ENCODE results near the gene CLPSL2.

CLPSL2 gene

DNA sequence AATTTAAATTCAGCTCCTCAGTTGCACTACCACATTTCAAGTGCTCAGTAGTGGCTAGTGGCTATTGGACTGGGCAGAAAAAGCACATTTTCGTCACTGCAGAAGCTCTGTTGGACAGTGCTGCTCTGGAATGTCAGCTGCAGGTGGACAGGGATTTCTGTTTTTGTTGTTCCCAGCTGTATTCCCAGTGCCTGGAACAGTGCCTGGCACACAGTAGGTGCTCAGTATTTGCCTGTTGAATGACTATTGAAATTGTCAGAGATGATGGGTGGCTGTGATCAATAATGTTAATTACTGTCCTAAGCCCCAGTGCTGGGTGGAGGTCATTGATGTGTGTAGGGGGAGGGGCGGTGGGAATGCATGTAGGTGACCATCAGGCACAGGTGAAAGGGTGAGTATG is 9.9 kb downstream of the CLPSL2 start:
- no peak for DNase-seq

DNA sequence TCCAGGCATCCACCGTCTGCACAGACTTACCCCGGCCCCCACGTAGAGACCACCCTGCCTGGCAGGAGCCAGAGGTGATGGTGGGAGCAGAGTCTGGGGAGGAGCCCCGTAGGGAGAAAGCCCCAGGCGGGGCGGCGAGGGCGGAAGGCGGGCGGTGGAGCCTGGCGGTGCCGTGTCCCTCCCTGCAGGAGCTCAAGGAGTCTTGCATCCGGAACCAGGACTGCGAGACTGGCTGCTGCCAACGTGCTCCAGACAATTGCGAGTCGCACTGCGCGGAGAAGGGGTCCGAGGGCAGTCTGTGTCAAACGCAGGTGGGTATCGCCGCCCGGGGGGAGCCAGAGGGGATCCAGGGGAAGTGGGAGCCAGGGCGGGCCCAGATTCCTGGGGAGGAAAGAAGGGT is 10.4 kb downstream of the CLPSL2 start:
- no peak for DNase-seq

DNA sequence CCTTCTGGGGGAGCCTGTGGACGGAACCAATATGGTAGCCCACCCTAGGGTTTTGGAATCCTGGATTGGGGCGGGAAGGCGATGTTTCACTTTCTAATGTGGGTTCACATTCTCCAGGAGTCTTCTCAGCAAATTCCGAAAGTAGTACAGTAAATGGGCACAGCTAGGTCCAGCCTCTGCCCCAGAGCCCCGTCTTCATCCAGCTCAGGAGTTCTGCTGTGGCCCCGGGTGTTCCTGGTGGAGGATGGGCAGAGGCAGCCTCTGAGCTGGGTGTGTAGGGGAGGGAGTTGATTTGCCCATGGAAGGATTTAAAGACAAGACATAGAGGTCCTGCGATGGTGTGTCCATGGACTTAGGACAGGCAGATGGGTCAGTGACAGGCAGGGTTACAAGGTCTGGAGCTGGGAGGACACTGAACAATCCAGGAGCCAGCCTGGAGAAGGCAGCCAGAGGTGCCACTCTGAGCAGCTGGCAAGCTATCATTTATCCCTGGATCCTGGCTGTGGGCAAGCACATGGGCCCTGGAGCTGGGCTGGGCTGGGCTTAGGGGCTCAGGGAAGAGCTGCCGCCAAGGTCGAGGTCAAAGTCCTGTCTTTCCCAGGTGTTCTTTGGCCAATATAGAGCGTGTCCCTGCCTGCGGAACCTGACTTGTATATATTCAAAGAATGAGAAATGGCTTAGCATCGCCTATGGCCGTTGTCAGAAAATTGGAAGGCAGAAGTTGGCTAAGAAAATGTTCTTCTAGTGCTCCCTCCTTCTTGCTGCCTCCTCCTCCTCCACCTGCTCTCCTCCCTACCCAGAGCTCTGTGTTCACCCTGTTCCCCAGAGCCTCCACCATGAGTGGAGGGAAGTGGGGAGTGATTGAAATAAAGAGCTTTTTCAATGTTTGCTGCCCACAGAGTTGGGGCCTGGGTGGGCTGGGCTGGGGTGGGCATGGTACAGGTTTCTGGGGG is 11.1 kb downstream of the CLPSL2 start:
- DNase-seq, result no peak

DNA sequence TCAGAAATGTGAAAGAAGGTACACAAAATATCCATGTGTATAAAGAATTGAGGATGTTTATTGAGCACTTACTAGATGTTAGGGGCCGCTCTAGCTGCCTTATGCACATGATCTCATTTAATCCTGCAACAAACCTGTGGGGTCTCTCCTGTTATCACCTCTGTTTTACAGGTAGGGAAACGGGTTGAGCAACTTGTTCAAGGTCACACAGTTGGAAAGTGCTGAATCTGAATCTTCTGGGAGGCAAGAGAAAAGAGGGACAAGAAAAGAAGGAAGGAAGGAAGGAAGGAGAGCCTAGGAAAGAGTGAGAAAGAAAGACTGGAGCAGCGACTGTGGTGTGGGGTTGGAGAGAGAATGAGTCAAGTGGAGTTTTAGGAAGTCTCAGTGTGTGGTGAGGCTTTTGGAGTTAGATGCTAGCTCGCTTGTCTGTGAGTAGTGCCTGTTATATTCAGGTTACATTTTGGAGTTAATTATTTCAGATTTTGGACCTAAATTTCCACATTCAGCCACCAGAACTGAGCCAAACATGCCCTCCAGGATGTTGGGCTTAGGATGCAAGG is 12.1 kb downstream of the CLPSL2 start:
- DNase-seq, result no peak

DNA sequence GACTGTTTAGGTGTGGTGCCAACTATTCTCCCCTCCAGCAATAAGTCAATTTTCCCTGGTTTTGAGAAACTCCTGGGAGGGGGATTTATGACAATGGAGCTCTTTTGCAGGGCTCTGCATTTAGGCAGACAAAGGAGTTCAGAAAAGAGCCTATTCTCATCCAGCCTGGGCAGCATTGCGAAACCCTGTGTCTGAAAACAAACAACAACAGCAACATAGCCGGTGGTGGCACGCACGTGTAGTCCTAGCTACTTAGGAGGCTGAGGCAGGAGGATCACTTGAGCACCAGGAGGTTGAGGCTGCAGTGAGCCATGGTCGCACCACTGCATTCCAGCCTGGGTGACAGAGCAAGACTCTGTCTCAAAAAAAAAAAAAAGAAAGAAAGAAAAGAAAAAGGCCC is 14.3 kb downstream of the CLPSL2 start:
- DNase-seq, result no peak

DNA sequence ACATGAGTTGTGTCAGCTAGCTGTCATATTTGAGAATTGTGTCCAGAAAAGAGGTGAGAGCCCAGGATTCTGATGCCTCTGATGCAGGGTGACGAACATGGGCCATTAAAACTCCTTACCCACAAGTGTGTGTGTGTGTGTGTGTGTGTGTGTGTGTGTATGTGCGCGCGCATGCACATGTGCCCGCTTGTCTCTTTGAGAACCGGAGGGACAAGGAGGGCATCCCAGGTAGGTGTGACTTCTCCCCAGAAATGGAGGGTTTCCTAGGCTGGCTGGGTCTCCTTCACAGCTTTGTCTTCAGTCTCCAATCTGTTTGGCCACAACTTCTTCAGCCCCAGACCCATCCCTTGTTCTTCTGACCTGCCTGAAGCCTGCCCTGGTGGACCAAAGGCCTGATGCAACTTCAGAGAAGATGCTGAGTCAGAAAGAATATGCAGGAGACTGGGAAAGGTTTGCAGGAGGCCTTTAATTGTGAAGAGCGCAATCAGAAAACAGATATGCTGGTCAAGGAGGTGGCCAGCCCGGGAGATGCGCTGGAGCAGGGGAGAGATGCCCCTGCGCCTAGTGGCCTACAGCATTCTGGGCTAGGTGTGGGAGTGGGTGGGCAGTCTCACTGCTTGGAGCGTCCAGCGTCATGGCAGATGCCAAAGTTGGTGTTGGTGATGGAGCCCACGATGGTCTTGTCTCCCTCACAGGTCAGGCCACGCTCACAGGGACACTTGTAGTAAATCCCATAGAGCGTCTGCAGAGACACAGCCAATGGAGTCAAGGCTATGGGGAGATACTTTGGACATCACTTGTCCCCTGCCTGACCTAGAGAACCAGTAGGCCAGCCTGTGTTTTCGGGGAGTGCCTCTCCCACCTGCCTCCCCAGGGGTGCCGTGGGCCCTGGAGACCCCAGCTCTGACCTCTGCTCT is 18.4 kb downstream of the CLPSL2 start:
- DNase-seq, result no peak

DNA sequence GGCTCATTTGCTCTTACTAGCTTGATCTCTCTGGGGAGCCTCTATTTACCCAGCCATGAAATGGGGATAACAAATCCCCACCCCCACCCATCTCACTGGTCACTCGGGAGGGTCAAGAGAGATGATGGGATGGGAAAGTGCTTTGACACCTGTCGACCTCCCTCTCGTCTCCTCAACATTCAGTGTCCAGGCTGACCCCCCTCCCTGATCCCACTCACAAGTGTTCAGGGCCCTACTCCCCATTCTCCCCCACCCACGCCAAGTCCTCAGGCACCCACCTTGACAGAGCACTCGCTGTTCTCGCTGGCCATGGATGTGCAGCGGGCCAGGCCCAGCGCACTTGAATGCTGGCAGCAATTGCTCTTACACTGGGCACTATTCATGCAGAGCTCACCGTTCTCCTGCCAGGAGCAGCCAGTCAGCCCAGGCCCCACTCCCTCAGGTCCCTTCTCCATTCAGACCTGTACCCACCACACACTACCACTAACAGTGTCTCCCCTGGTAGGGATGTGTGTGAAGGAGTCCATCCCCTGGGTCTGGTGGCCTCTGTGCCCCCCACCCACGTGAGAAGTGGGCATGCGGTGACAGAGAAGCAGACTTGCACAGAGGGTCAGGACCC is 19.2 kb downstream of the CLPSL2 start:
- DNase-seq, result no peak

DNA sequence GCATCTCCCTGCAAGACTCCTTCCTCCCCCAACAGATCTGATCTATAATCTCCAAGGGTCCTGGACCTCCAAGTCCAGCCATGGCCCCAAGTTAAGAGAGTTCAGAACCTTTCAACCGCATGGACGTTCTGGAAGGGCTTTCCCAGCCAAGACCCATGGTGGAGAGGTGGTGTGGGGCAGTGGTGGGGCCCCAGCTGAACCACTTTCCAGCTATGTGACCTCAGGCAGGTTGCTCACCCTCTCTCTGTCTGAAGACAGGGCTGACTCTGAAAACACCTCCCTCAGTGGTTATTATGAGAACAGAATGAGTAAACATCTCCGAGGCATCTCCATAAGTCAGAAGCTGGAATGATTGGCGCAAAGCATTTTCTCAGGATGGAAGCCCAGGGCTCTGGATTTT is 19.8 kb downstream of the CLPSL2 start:
- DNase-seq, result no peak

DNA sequence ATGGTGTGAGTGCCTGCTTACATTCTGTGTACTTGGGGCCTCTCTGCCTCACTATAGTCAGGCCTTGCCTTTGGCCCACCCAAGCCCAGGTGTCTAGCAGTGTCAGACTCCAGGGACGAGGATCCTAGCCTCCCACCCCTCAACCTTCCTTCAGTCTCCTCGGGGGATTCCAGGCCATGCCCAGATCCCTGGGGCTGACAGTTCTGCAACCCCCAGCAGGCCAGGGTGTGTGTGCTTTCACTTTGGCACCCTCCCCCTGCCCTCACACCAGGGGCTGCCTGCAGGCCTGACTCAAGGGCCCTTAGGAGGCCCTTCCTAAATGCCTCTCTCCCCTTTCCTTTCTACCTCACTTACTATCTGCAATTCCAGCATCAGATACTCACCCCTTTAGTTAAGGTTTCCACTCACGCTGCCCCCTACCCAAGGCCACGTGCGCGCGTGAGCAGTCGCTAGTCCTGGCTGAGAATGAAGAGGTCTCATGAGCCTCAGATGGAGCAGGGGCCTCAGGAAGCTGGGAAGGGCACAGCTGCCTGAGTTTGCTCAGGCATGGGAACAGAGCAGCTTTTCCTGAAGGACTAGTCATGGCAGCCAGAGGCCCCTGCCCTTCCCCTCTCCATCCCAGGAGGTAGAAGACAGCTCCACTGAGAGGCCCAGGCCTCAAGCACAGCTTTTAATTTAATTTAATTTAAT is 21.6 kb downstream of the CLPSL2 start:
- no peak for DNase-seq

DNA sequence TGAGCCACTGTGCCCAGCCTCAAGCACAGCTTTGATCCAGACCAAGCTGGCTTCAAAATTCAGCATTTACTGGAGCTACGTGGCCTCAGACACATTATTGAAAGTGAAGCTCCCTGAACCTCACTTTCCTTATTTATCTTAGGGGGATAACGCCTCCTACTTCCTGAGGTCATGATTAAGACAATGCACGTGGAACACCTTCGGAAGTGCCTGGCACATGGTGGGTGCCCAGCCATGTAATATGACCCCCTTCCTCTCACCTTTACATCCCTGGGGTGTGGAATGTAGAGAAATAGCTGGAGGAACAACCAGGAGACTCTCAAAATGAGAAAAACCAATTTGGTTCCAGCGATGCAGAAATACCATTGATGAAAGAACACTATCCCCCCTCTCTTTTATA is 22.3 kb downstream of the CLPSL2 start:
- DNase-seq, result no peak

DNA sequence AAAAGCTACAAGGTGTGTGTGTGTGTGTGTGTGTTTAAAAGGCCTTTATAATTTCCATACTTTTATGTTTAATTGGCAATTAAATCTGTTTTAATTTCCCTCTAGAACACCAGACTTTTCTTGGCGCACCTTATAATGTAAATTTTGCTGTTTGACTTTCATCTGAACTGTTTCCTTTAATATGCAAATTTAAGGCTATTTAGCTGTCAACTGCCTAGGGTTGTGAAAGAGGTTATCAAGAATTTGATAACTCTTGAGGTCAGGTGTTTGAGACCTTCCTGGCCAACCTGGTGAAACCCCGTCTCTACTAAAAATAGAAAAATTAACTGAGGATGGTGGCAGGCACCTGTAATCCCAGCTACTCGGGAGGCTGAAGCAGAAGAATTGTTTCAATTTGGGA is 24.8 kb downstream of the CLPSL2 start:
- DNase-seq, result no peak

DNA sequence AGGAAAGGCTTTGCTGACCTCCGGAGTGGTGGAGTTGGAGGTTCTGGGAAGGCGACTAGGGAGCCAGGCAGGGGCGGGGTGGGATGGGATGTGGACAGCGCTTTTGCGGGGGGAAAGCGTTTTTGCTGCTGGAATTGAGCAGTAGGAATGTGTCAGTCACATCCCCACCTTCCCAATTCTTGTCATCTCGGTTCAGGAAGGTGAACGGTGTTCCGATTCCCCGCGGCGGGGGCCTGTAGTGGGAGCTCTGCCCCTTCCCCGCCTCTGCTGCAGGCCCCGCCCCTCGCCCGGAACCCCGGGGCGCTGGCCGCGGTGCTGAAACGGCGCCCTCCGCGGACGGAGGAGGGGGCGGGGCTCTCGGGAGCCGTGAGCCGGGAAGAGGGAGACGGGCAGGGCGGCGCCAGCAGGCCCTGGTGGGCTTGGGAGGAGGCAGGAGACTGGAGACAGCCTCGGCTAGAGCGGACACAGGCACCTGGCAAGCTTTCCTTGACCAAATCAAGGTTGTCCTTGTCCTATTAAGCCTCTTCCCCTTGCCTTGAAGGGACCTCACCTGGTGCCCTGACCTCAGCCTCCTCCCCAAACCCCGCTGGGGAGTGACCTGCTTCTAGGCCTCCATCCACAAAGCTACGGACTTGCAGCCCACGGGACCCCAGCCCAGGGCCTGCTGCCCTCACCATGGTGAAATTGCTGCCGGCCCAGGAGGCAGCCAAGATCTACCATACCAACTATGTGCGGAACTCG is 28.8 kb downstream of the CLPSL2 start, which contains the start of gene LHFPL5:
Gene LHFPL5, plus strand, starts transcription at position 357 of the 741 bp plus-strand sequence. Its CDS starts 319 bp downstream, at position 676.
- peak in 16 of 56 donors; percentile 4 to 52 (median 10) for DNase-seq

DNA sequence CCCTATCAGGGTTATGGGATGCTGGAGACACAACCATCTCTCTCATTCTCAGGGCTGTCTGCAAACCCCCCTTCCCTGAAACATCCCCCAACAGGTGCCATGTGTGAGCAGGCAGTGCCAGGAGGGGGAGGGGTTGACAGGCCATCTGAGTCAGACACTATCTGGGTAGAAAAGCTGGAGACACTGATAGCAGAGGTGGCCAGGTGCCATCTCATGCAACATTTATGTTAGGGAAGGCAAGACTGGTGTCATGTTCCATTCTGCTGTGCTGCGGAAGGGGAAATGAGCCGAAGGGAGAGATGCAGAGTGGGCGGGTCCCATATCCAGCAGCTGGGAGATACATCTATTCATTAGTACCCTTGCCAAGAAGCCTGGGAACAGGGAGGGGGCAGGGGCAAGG is 32.3 kb downstream of the CLPSL2 start:
- DNase-seq, result no peak

DNA sequence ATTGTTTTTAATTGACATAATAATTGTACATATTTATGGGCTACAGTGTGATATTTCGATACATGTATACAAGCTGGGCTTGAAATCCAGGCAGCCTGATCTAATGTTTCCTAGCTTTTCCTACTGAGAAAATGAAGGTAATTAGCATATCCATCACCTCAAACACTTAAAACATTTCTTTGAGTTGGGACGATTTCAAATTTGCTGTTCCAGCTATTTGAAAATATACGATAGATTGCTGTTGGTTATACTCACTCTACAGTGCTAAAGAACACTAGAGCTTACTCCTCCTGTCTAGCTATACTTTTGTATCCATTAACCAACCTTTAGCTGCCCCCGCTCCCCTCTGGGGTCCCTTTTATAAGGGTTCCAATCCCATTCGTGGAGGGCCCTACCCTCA is 33.4 kb downstream of the CLPSL2 start:
- DNase-seq, result no peak

DNA sequence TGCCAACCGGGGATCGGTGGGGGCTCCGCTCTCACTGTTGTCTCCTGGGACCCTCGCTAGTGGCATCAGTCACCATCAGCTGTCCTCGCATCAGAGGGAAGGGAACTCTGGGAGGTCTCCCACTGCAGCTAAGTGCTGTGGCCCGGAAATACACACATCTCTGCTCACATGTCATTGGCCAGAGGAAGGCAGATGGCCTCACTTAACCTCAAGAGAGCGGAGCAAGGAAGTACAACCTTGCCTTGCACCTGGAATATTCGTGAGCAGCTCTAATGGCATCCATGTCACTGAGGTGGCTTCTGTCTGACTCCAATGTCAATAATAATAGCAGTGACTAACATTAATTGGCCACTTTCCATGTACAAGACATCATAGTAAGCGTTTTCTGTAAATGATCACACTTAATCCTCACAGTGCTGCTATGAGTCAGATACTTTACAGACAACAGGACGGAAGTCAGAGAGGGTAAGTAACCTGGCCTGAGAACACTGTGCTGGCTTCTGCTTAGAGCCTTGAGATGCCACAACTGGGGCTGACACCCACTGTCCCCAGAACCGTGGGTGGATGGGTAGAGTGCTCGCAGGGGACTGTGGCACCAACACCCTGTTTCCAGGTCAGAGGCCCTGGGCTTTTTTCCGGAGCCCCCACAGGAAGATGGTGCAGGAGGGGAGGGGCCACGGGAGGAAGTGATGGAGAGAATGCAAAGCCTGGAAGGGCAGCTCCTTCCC is 34.7 kb downstream of the CLPSL2 start:
- peak in 4 of 56 donors; percentile 2 to 60 (median 44) for DNase-seq

DNA sequence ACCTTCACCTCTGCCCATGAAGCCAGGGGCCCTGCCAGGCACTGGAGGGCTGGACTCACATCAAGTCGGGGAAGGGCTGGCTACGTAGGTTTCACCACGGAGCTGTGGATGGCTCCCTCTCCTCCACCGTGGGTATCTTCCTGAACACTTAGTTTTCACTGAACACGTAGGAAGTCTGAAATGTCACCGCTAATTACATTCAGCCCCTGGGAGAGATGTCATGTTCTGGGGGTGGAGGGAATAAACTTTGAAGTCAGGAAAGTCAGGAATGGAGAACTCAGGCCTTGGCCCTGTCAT is 35.2 kb downstream of the CLPSL2 start:
- DNase-seq, result peak in 11 of 56 donors; percentile 2 to 60 (median 20)

DNA sequence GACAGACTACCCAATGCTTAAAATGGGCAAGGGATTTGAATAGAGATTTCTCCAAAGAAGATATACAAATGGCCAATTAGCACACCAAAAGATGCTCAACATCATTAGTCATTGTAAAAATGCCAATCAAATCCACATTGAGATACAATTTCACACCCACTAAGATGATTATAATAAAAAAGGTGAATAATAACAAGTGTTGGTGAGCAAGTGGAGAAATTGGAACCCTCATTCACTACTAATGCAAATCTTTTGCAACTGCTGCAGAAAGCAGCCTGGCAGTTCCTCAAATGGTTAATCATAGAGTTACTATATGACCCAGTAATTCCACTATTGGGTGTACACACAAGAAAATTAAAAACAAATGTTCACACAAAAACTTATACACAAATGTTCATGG is 41.1 kb downstream of the CLPSL2 start:
- DNase-seq, result no peak

DNA sequence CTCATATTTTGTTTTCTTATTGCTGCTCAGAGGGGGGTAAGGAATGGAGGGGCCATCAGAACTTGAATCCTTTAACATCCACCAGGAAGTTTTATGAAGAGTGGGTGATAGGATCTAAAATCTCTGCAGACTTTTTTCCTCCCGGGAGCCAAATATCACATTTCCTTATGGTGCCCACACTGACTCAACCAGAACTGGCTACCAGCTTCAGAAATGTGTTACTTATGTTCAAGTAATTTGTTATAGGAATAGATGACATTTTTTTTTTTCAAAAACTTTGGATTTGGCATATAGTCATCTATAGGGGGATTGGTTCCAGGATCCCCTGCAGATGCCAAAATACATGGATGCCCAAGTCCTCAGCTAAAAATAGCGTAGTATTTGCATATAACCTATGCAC is 47.2 kb downstream of the CLPSL2 start:
- no peak for DNase-seq

DNA sequence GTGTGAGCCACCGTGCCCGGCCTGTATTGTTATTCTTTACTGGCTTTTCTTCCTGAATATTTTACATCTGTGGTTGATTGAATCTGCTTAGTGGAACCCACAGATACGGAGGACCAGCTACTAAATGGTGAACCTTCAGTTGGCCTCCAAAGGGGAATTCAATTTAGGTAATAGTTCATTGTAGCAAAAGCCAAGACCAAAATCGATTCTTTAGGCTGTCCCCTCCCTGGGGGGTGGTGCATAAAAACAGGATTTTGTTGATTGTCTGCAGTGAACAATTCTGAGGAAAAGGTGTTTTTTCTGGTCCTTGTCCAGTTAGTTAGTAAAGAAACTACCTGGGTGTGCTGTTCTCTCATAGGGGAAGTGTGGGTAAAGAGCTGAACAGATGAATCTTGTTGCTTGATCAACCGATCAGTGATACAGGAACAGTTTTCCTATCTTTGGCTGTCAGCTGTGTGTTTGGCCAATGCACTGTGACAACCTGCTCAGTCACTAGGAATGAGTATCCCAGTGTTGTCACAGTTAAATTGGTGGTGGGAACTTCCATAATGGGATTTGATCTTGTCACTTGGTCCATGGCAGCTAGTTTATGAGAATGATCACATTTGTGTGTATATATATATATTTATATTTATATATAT is 48.3 kb downstream of the CLPSL2 start:
- no peak for DNase-seq

All from nucleus accumbens (tissue), 56 donors.